CD4-positive, alpha-beta T cell treated with Interleukin-15 for 4 hours (primary cell): Measurements from ENCODE around the gene MYO18B.

ENCODE experiments used
- DNase-seq: peaks from one replicate; pipeline ENCODE4 v3.0.0-alpha.2; 2020; ENCODE audit warnings: low spot score

MYO18B gene

DNA sequence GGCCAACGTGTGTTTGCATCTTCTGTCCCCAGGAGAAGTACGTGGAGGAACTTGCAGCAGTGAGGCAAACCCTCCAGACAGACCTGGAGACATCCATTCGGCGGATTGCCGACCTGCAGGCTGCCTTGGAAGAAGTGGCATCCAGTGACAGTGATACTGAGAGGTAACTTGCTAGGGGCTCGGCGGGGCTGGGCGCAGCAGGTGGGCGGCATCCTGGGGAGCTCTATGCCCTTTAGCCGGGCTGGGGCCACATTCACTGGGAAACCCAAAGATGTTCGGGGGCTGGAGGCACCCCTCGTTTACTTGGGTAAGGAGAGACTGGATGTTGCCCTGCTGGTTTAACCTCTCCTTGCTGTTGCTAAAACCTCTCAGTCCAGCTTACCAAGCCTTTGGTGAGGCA lies 250.3 kb downstream of the MYO18B start:
- no peak for DNase-seq

DNA sequence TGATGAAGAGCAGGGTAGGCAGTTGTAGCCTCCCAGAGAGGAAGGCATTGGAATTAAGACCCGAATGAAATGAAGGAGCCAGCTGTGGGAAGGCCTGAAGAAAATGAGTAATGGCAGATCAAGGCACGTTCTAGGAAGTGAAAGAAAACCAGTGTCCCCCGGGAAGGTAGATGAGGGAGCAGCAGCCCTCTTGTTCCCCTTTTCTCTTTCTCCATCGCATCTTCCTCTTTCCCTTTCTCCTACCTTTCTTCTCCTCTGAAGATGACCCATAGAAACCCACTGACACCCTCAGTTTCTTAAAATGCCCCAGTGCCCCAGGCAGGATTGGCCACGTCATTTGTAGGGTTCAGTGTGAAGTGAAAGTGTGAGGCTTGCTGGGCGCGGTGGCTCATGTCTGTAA lies 254.7 kb downstream of the MYO18B start:
- DNase-seq = no peak

DNA sequence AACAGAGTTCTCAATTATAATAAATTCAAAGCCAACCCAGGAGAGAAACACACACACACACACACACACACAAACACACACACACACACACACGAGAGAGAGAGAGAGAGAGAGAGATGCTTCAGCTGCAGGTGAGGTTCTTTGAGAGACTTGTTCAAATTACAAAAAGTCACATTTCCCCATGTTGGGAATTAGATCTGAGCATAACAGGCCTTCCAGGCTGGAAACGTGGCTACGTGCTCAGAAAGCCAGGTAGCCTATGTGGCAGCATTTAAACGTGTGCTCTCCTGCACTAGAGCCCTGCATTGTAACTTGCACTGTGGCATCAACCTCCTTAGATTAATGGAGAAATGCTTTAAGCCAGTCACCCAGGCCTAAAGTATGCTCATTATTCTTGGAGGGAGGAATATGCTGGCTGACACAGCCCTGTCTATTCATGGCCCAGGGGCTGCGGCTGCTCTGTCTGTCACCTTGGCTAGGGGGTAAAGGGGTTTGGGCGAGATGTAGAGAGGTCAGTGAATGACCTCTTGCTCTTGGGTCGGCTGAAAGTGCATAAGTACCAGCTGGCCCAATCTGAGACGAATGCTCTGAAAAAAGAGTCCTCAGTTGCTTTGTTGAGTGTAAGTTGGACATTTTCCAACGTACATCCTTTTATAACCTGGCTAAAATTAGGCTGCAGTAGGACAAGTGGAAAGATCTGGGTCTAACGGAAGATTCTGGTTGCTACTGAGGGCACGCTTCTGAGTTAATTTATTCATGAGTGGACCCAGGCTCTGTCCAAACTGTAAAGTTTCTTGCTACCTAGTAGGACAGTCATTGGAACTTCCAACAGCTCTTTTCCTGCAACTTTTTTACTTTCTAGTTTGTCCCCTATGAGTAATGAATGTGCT lies 256.1 kb downstream of the MYO18B start:
- no peak for DNase-seq

DNA sequence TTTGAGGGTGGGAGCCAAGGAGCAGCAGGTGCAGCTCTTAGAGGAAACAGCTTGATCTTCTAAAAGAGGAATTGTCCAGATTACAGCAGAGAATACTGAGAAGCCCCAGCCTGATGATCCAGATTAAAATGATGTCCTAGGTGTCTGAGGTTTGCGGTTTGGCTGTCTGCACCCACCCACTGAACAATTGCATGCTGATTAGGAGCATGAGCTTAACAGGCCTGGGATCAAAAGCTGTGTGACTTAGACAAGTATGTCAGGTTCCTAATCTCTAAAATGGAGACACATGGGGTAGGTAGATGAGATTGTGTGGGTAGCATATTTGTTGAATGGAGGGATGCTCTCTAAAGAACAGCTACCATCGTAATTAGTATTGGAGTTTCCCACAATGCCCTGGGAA lies 260.5 kb downstream of the MYO18B start:
- no peak for DNase-seq

DNA sequence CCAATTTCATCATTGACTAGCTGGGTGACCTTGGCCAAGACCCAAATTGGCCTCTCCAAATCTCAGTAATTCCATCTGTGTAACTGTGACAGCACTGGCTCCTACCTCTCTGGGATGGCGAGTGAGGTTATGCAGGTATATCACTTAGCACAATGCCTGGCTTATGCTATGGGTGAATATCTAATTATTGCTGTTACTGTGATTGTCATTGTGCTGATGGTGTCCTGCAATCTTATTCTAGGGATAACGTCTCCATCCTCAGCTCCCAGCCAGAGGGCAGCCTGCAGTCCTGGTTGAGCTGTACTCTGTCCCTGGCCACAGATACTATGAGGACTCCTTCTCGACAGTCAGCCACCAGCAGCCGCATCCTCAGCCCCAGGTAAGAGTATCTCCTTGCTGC lies 262.5 kb downstream of the MYO18B start:
- DNase-seq = no peak

DNA sequence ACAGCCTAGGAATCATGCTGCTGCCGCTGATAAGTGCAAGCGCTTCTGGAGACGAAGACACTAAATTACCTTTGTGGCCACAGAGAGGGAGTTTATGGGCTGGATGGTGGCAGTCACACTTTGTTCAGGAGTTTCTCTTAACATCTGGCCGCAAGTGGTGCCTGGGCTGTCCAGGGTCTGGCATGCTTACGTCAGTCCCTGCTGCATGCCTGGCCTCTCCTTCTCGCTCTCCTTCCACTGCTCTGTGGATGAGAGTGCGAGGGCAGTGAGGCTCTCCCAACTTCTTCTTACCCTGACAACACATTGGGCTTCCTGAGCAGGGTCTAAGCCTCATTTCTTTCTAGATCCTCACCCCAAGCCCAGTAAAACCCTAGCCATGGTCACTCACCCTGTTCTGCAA lies 266.6 kb downstream of the MYO18B start:
- no peak for DNase-seq

DNA sequence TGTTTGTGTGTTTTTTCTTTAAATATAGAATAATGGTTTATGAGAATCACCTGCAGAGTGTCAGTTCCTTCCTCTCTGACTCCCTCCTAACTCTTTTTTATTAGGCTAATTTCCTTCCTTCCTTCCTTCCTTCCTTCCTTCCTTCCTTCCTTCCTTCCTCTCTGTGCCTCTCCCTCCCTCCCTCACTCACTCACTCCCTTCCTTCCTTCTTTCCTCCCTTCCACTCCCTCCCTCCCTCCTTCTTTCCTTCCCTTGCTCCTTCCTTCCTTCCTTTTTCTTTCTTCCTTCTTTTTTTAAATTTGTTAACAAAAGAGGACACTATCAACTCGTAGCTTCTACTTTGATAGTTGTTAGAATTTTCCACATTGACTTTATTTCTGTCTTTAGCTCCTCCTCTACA lies 274.9 kb downstream of the MYO18B start:
- DNase-seq = no peak

DNA sequence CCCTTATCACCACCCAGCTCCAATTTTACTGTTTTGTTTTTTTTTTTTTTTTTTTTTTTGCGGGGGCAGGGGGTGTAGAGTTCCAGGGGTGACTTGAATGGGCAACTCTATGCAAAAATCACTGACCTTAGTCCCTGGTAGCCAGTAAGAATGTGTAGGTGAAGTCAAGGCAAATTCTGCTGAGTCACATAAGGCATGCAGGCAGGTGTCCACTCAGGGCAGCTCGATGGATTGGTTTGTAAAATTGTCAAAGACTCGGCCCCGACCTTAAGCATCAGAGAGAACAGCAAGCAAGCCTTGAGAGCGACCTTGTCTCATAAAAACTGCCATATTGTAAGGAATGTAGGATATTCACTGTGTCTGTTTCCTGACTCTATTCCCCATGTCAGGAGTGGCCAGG lies 275.9 kb downstream of the MYO18B start:
- no peak for DNase-seq

DNA sequence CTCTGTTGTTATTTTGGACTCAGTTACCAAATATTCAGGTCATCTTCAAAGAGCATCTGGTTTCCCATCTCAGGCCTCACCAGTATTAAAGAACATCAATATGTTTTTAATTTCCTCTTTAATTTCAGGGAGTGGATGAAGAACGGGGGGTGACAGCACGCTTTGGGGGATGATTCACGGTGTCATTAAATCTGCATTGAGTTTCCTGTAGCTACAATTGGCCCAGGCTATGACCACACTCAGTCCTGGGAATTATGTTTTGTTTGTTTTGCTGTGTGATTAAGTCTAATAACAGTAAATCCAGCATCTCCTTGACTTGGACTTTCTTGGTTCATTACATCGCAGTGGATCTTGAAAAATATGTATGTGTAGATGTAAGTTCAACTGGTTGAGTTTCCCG lies 277.6 kb downstream of the MYO18B start:
- DNase-seq = no peak

DNA sequence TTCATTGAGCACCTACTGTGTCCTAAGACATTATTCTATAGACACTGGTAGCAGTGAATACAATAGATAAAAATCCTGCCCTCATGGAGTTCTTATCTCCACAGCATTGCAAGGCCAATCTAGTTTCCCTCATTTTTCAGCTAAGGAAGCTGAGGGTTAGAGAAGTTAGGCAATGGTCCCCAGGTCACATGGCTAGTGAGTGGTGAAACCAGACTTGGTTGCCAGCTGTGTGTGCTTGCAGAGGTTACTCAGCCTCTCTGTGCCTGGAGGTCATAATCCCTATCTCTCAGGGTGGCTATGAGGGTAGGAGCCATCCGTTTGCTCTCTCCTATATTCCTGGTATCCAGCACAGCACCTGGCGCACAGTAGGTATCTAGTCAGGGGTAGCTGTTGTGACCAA lies 279.5 kb downstream of the MYO18B start:
- DNase-seq = no peak

DNA sequence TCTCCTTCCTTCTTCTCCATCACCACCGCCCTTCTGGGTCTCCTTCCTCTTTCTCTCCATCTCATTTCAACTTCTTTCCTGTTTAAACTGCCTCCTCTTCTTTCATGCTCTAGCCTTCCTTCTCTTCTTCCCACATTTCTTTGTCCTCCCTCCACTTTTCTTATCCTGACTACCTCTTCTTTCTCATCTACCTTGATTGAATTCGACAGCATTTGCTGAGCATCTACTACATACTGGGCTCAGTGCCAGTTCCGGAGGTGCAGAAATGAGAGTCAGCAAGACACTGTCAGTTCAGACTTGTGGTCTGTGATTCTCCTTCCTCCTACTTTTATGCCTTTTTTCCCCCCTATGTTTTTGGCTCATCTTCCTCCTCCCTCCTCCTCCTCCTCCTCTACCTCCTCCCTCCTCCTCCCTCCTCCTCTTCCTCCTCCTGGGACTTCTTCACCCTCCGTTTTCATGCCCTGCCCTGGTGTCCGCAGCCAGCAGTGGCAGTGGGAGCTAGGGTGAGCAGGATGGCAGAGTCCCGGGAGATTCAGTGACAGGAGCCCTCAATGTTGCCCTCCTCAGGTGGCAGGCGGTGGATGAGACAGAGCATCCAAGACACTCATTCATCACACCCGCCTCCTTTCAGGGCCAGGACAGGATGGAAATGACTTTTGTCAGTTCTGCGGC lies 281.3 kb downstream of the MYO18B start:
- DNase-seq = no peak

DNA sequence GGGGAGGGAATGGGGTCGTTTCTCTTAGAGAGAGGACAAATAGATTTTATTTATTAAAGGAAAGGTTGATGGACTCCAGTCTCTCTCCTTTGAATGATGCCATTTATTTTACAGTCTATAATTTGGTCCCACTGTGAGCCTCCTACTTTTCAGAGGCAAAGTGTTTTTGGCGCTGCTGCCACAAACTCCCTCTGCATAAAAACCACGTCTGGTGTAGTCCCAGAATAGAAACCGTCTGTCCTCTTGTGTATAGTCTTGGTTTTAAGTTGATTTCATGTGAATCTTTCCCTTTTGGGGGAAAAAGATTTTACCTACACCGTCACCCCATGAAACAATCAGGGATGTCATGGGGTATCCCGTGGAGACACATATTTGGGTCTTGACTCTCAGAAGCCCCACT lies 283.6 kb downstream of the MYO18B start:
- no peak for DNase-seq

DNA sequence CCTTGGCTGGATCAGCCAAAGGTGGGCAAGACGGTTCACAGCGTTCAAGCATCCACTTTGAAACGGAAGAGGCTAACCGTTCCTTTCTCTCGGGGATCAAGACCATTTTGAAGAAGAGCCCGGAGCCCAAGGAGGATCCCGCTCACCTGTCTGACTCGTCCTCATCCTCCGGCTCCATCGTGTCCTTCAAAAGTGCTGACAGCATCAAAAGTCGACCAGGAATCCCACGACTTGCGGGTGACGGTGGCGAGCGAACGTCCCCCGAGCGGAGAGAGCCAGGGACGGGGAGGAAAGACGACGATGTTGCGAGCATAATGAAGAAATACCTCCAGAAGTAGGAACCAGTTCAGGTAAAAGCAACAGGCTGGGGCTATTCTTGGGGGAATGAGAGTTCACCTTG lies 285.4 kb downstream of the MYO18B start:
- no peak for DNase-seq

DNA sequence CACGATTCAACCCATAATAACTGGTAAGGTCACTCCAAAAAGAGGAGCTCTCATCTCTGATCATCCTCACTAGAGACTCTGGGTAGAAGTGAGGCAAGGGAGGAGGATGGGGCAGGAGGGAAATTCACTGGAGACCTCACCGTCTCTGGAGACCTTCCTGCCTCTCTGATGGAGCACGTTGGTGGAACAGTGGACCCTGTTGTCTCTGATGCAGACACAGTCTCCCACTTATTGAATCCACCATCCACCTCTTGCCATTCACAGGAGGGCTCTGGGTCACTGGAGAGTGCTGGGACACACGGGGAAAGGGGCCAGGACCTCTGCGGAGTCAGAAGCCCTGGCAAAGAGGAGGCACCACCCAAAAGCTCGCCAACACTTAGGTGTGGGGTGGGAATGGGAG lies 289.7 kb downstream of the MYO18B start:
- no peak for DNase-seq

DNA sequence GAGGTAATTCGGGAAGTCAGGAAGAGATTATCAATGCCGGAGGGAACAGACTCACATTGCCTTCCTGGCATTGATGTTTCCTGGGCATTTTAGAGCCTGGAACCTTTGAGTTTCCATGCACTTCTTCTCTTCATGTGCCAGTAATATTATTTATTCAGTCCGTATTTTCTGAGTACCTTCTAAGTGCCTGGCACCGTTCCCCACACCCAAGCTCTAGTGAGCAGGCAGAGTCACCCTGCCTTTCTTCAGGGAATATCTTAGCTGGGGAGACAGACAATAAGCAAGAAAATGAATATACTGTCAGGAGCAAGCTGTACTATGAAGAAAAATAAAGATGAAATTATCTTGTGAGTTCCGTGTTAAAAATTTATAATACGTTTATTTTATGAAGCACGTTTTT lies 291.1 kb downstream of the MYO18B start:
- no peak for DNase-seq

DNA sequence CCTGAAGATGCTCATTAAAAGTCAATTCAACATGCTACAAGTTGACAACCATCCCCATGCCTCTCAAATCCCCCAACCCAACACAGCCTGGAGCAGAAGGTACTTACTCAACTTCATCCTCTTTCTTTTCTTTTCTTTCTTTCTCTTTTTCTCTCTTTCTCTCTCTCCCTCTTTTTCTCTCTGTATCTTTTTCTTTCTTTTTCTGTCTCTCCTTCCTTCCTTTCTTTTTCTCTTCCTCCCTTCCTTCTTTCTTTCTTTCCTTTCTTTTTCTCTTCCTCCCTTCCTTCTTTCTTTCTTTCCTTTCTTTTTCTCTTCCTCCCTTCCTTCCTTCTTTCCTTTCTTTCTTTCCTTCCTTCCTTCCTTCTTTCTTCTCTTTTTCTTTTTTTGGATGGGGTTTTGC lies 291.6 kb downstream of the MYO18B start:
- DNase-seq = no peak

DNA sequence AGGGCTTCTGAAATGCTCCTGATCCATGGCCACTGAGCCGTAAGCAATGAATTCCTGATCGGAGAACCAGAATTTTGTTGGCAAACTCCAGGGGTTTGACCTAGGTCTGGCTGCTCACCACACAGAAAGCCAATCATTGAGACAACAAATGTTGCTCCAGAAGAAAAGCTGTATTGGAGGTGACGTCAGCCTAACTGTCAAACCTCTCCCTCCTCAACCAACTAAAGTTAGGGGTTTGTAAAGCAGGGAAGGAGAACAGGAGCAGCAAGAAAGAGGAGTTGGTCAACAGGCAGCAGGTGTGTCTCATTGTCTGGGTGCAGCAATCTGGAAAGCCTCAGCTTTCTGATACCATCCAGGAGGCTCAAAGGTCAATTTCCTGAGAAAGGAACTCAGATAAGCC lies 293.5 kb downstream of the MYO18B start:
- DNase-seq = no peak

DNA sequence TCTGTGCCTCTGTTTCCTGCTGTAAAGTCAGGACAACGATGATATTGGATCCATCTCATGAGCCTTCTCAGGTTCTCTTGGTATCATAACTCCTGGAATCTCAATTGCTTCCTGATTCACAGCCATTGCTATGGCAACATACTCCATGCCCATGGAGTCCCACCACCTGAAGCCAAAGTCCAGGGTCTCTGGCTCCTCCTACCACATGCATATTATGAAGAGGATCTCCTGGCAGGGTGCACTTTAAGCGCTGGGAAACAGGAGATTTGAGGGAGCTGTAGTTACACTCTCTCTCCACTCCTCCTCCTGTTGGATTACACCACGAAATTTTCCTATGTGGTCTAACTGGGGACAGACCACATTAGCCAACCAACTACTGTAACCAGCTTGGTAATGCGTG lies 296.4 kb downstream of the MYO18B start:
- no peak for DNase-seq

DNA sequence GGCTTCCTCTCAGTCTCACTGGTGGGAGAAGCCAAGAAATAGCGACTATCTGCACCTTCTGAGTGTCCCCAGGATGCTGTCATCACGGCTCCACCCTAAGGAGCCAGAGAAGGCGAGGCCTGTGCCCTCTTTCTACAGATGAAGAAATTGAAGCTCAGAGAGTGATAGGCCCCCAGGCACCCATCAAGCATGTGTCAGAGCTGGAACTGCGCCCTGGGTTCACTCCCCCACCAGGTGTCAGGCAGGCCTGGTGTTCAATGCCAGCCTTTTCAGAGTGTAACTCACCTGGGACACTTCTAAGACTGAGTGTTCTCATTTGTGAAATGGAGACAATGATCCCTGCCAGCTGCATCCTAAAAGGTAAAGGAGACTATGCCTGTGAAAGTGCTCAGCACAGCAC lies 299.9 kb downstream of the MYO18B start:
- no peak for DNase-seq

DNA sequence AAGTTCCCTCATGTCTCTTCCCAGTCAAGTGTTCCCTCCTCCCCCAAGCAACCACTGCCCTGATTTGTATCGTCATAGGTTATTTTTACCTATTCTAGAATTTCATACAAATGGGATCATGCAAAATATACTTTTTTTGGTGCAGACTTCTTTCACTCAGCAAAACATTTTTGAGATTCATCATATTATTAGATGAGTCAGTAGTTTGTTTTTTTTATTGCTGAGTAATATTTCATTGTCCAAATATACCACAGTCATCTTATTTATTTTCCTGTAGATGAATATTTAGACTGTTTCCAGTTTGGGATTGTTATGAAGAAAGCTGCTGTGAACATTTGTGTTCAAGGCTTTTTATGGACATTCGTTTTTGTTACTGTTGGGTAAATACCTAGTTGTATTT lies 301.0 kb downstream of the MYO18B start:
- DNase-seq = no peak

DNA sequence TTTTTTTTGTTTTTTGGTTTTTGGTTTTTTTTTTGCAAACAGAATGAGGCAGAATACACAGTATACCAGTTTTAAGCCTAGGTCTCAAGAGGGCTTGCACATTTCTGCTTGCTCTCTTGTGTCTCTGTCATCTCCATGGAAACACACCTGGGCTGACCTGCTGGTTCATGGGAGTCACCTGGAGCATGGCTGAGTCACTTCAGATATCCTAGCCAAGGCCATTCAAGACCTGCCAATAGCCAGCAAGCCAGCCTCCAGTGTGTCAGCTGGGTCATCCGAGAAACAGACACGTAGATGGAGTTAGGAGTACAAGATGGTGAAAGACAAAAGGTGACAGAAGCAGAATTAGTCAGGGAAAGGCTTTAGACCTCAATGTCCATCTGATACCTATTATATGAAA lies 303.1 kb downstream of the MYO18B start:
- no peak for DNase-seq

DNA sequence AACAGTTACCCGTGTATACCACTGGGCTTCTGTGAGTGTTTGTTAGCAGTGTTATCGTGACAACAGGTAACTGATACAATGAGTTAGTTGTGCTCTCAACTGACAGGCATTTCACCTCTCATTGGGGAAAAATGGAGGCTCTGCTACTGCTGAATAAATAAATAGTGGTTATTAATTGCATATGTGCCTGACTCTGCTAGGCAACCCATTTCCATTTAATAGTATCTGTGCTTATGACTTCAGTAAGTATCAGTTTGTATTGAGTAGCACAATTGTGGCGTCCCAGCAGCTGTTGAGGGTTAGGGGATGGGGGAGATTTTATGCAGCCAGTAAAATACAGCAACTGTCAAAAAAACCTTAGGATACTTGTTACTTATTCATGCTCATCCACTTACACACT lies 303.9 kb downstream of the MYO18B start:
- DNase-seq = no peak

DNA sequence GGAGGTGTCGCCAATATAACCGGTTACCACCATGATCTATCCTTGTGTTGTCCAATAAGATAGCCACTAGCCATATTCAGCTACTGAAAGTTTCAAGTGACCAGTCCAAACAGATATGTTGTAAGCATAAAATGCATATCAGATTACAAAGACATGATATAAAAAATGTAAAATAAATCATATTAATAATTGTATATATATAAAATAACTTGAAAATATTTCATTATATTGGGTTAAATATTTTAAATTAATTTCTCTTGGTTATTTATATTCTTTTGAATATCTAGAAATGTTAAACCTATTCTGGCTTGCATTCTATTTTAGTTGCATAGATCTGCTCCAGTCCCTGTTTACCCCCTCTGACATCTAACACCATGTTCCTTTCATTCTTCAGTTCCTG lies 305.5 kb downstream of the MYO18B start:
- DNase-seq = no peak

DNA sequence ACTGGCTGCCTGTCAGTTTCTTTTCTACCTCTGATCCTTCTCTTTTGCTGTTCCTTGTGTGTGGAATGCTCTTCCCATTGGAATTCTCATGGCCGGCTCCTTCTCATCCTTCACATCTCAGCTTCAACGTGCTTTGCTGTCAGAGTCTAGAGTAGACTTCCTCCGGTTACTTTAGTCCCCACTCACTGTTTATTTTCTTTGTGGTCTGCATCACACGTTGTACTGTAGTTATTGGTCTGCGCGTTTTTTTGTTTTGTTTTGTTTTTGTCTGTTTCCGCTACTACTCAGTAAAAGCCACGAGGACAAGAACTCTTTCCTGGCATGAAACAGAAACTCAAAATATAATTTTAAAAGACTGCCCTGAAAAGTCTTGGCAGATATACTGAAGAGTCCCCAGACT lies 305.9 kb downstream of the MYO18B start:
- DNase-seq = no peak
